B cell (primary cell): ENCODE data around the gene CDKAL1. TPM values are rescaled to one million over a fixed set of nuclear protein-coding genes. Genes with fewer than 3 reads are reported as not detected.

Experiments
- ATAC-seq: fragments of 200-7000 bp; cut with Tn5 transposase; one replicate; pipeline ENCODE4 v1.10.0; 2021; ENCODE audit warnings: low read depth, mild to moderate bottlenecking, moderate number of reproducible peaks, moderate library complexity
- CTCF ChIA-PET: fragments of 350-600 bp; sonication (Branson Sonifier 250); formaldehyde crosslinking; loops from one replicate; lab custom pipeline; 2021; ENCODE audit warnings: antibody characterized with exemption, inconsistent platforms; lab: Charles Lee
- POLR2A ChIA-PET: fragments of 350-600 bp; sonication (Branson Sonifier 250); formaldehyde crosslinking; loops from one replicate; lab custom pipeline; 2021; ENCODE audit warnings: antibody characterized with exemption; lab: Charles Lee
- DNase-seq: peaks from one replicate; pipeline ENCODE4 v3.0.0; 2013
- H2AFZ ChIP-seq: 2 replicates; pipeline ENCODE4 v1.6.1; 2012; ENCODE audit warnings: mild to moderate bottlenecking, low read depth, low read length; ENCODE audit not compliant: insufficient read depth, poor library complexity, severe bottlenecking
- H3K27ac ChIP-seq, 2 donors: 1 replicate in 1 of 2; 2 replicates in 1 of 2; pipeline ENCODE4 v1.5.1; 2012 to 2013; ENCODE audit warnings: low read length in 2 of 2, mild to moderate bottlenecking in 2 of 2, moderate library complexity in 1 of 2
- H3K27me3 ChIP-seq, 4 experiments: fragments of 200-600 bp in 1 of 4; sonication (generic) in 1 of 4; replicated peaks in 1 of 4; 1 replicate in 2 of 4; 2 replicates in 2 of 4; pipeline versions ENCODE4 v1.6.1 to v1.7.0; 2013 to 2016; ENCODE audit warnings: low read length in 3 of 4, mild to moderate bottlenecking in 2 of 4, mixed read lengths in 1 of 4, moderate library complexity in 1 of 4; ENCODE audit not compliant: insufficient read depth in 4 of 4, control insufficient read depth in 3 of 4; ENCODE audit errors: control extremely low read depth in 1 of 4
- H3K36me3 ChIP-seq, 2 experiments: replicated peaks in 1 of 2; 1 replicate in 1 of 2; 2 replicates in 1 of 2; pipeline versions ENCODE4 v1.6.1 to v1.7.1; 2013; ENCODE audit warnings: low read length in 1 of 2; ENCODE audit not compliant: insufficient read depth in 2 of 2, control insufficient read depth in 1 of 2; ENCODE audit errors: control extremely low read depth in 1 of 2, extremely low read depth in 1 of 2
- H3K4me1 ChIP-seq, 2 donors: fragments of 200-600 bp in 1 of 2; sonication (generic) in 1 of 2; 1 replicate in 1 of 2; 2 replicates in 1 of 2; pipeline versions ENCODE4 v1.5.1 to v1.6.1; 2013 to 2017; ENCODE audit warnings: low read length in 2 of 2; ENCODE audit not compliant: control insufficient read depth in 2 of 2, insufficient read depth in 2 of 2
- H3K4me2 ChIP-seq: replicated peaks from 2 replicates; pipeline ENCODE3; 2012; ENCODE audit warnings: mild to moderate bottlenecking, low read depth, low read length; ENCODE audit not compliant: poor library complexity, severe bottlenecking
- H3K4me3 ChIP-seq, 5 experiments: fragments of 200-600 bp in 1 of 5; sonication (generic) in 1 of 5; 1 replicate in 3 of 5; 2 replicates in 2 of 5; pipeline versions ENCODE4 v1.5.1 to v1.7.0; 2011 to 2016; ENCODE audit warnings: low read length in 4 of 5, mild to moderate bottlenecking in 4 of 5, low read depth in 2 of 5, control low read depth in 1 of 5, moderate library complexity in 1 of 5; ENCODE audit not compliant: insufficient read depth in 1 of 5; ENCODE audit errors: control extremely low read depth in 1 of 5, extremely low read depth in 1 of 5
- H3K79me2 ChIP-seq: fragments of 200-600 bp; sonication (generic); one replicate; pipeline ENCODE4 v1.6.0; 2016; ENCODE audit warnings: low read length; ENCODE audit not compliant: control insufficient read depth, insufficient read depth
- H3K9ac ChIP-seq: fragments of 200-600 bp; sonication (generic); 2 replicates; pipeline ENCODE4 v1.6.1; 2017; ENCODE audit warnings: mild to moderate bottlenecking, low read length, moderate library complexity
- H3K9me3 ChIP-seq, 3 donors: one replicate each; pipeline versions ENCODE4 v1.6.1 to v1.7.1; 2013; ENCODE audit warnings: low read length in 2 of 3; ENCODE audit not compliant: control insufficient read depth in 2 of 3, insufficient read depth in 1 of 3; ENCODE audit errors: control extremely low read depth in 1 of 3
- H4K20me1 ChIP-seq: 2 replicates; pipeline ENCODE4 v1.6.0; 2012; ENCODE audit warnings: mild to moderate bottlenecking, low read length; ENCODE audit not compliant: insufficient read depth, control insufficient read depth, poor library complexity, severe bottlenecking
- H3K27ac Mint-ChIP-seq: one replicate; pipeline ENCODE4 v1.8.0; 2021; ENCODE audit warnings: mixed read lengths
- H3K27me3 Mint-ChIP-seq: one replicate; pipeline ENCODE4 v1.8.0; 2021; ENCODE audit warnings: mixed read lengths
- H3K4me1 Mint-ChIP-seq: one replicate; pipeline ENCODE4 v1.8.0; 2021; ENCODE audit warnings: mixed read lengths
- H3K4me3 Mint-ChIP-seq: one replicate; pipeline ENCODE4 v1.8.0; 2021; ENCODE audit warnings: mixed read lengths
- H3K9me3 Mint-ChIP-seq: one replicate; pipeline ENCODE4 v1.8.0; 2022; ENCODE audit warnings: mixed read lengths; ENCODE audit not compliant: insufficient read depth
- EZH2 ChIP-seq: IDR thresholded peaks from 2 replicates; pipeline ENCODE4 v1.6.1; 2012; ENCODE audit warnings: borderline replicate concordance, low read depth, mild to moderate bottlenecking, moderate library complexity, low read length; ENCODE audit not compliant: insufficient read depth, poor library complexity, severe bottlenecking
- intact Hi-C: fragments of 100-400 bp; cut with micrococcal nuclease; formaldehyde crosslinking; loops from one replicate; pipeline ENCODE4 v1.10.0; 2022
- polyA plus RNA-seq: library from polyadenylated mRNA; depleted of rRNA; stranded (reverse); fragments of >200 nt; gene quantifications from 2 replicates; pipeline ENCODE4 v1.2.3, GENCODE V29; 2012
- total RNA-seq, 2 donors: library from RNA; stranded (reverse); fragments of 120-200 nt in 1 of 2; gene quantifications; 1 replicate in 1 of 2; 2 replicates in 1 of 2; pipeline versions ENCODE4 v1.2.3 to v1.2.4, GENCODE V29; 2013 to 2022
- TF ChIP-seq, protein P1 (sequence below): fragments of 200-600 bp; IDR thresholded peaks from one replicate; pipeline ENCODE4 v1.8.0; 2022; ENCODE audit warnings: antibody characterized with exemption, mild to moderate bottlenecking

CDKAL1 gene
- total and polyA plus RNA-seq, 2 donors (not counting 1 experiment from before 2014, with no cell fraction given): 6.1 to 33.3 TPM

DNA sequence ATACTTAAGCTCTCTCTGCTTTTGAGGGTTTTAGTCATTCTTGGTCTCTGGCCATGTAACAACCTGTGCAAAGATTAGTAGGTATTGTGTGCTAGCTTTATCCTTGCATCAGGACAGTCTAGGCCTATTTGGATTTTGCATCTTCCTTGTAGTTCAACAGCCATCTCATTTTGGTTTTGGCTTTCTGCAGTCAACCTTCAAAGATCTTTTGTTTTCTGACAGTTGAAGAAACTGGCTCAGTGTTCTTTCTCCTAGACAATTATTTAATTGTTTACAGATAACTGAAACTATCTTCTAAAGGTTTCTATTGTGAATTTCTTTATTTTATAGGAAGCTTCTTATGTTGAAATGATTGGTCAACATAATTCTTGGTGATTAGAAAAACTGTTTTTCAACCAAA is 307.5 kb downstream of the CDKAL1 start:
- H3K4me2 ChIP-seq: no peak overlapping the region
- ATAC-seq (no peak), DNase-seq (no peak)
- no peak overlapping the region for H3K27ac ChIP-seq
- H3K79me2 ChIP-seq: no peaks in the 10 kb centered on the region
- Mint-ChIP-seq H3K27me3 (no peaks in the 10 kb centered on the region), H3K27ac (no peak overlapping the region), H3K4me3 (no peak overlapping the region), H3K9me3 (no peaks in the 10 kb centered on the region), H3K4me1 (no peaks in the 10 kb centered on the region)
- H2AFZ ChIP-seq: no peak overlapping the region
- peaks cover 0 to 3% (median 0%) of the 10 kb centered on the region in 3 donors for H3K9me3 ChIP-seq
- no peak overlapping the region for H3K9ac ChIP-seq
- ChIA-PET CTCF (no interaction called here), POLR2A (no interaction called here)
- no peak overlapping the region for H3K4me3 ChIP-seq
- H4K20me1 ChIP-seq: no peaks in the 10 kb centered on the region
- no peak for TF ChIP-seq EZH2
- TF ChIP-seq, protein P1, sequence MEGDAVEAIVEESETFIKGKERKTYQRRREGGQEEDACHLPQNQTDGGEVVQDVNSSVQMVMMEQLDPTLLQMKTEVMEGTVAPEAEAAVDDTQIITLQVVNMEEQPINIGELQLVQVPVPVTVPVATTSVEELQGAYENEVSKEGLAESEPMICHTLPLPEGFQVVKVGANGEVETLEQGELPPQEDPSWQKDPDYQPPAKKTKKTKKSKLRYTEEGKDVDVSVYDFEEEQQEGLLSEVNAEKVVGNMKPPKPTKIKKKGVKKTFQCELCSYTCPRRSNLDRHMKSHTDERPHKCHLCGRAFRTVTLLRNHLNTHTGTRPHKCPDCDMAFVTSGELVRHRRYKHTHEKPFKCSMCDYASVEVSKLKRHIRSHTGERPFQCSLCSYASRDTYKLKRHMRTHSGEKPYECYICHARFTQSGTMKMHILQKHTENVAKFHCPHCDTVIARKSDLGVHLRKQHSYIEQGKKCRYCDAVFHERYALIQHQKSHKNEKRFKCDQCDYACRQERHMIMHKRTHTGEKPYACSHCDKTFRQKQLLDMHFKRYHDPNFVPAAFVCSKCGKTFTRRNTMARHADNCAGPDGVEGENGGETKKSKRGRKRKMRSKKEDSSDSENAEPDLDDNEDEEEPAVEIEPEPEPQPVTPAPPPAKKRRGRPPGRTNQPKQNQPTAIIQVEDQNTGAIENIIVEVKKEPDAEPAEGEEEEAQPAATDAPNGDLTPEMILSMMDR: no peak
- H3K27me3 ChIP-seq: no peaks in the 10 kb centered on the region
- no peaks in the 10 kb centered on the region for H3K36me3 ChIP-seq
- H3K4me1 ChIP-seq: no peaks in the 10 kb centered on the region
- intact Hi-C loops: no loop called here

DNA sequence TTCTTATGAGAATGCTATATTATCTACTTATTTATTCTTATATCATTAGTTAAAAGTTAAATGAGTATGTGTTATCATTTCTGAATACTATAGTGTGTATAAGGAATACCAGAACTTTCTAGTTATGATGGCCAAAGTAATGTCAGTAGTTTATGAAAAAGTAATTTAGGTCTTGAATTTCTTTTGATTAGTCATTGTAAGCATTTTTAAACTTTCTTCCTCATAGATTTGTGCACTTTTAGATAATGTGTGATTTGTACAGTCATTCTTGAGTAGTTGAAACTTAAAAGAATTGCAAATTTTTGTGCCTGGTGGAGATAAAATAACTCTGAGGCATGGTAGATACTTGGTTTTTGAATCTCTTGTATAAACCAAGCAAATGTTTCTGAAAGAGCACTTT is 311.3 kb downstream of the CDKAL1 start:
- intact Hi-C loops: no loop called here
- peaks cover 0 to 8% of the 10 kb centered on the region in 2 experiments for H3K36me3 ChIP-seq
- no peak for TF ChIP-seq EZH2
- TF ChIP-seq, protein P1: no peak
- H3K4me3 ChIP-seq: no peak overlapping the region
- H3K4me1 Mint-ChIP-seq: no peaks in the 10 kb centered on the region
- no peak overlapping the region for H2AFZ ChIP-seq
- no peak for DNase-seq
- POLR2A ChIA-PET: no interaction called here
- H3K4me2 ChIP-seq: no peak overlapping the region
- H3K9me3 ChIP-seq: no peaks in the 10 kb centered on the region
- H3K4me1 ChIP-seq: no peaks in the 10 kb centered on the region
- no peaks in the 10 kb centered on the region for H3K27me3 ChIP-seq
- H4K20me1 ChIP-seq: no peaks in the 10 kb centered on the region
- H3K9ac ChIP-seq: no peak overlapping the region
- no peaks in the 10 kb centered on the region for H3K27me3 Mint-ChIP-seq
- CTCF ChIA-PET: no interaction called here
- H3K79me2 ChIP-seq: no peaks in the 10 kb centered on the region
- no peak for ATAC-seq
- no peak overlapping the region for H3K4me3 Mint-ChIP-seq
- no peak overlapping the region for H3K27ac ChIP-seq
- H3K9me3 Mint-ChIP-seq: no peaks in the 10 kb centered on the region
- no peak overlapping the region for H3K27ac Mint-ChIP-seq
